ENCODE measurements around the gene FRMD4A.

DNA sequence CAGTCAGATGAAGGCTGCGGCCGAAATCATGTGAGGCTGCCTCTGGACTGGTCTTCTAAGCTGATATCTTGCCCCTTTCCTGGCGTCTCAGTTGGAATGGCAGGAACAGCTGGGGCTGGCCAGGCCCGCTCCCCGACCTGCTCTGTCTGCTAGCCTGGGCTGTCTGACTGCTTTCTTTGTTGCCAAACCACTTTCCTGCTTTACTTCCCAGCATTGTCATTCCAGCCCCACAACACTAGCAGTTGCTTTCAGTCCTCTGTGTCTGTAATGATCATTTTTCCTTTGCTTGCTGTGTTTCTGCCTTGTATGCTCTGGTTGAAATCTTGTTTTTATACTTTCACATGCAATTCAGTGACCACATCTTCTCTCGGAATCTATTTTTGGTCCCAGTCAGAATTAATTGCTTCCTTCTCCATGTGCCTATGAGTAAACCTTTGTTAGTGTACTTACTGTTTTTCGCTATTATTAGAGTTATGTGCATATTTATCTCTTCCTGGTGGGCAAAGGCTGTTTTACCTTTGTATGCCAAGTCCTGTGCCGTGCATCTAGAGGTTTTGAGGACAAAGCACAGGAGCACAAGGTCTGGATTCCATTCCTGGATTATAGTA is 722.4 kb downstream of the FRMD4A start:
- TF ChIP-seq CTCF (IDR thresholded peaks at IDR 0.05 in 2 of 3, conservative IDR thresholded peaks at IDR 0.05 in 1 of 3; ENCODE audit: control insufficient read depth in 2 of 3, extremely low read depth in 1 of 3, insufficient read depth in 1 of 3, low read depth in 3 of 3, low read length in 3 of 3): no peak
- no peak for TF ChIP-seq EP300 (IDR thresholded peaks at IDR 0.05; ENCODE audit: borderline replicate concordance in 1 of 2, control insufficient read depth in 1 of 2, low read depth in 2 of 2, low read length in 2 of 2)
- TF ChIP-seq, protein P1, sequence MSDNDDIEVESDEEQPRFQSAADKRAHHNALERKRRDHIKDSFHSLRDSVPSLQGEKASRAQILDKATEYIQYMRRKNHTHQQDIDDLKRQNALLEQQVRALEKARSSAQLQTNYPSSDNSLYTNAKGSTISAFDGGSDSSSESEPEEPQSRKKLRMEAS (IDR thresholded peaks at IDR 0.05; ENCODE audit: low read depth, low read length): no peak
- TF ChIP-seq POLR2AphosphoS5 (IDR thresholded peaks at IDR 0.05; ENCODE audit: low read length): no peak
- no peak for TF ChIP-seq POLR2A (IDR thresholded peaks at IDR 0.05; ENCODE audit: low read depth, low read length)
- TF ChIP-seq CBX5 (IDR thresholded peaks at IDR 0.05; ENCODE audit: low read depth): no peak
- TF ChIP-seq CEBPB (IDR thresholded peaks at IDR 0.05; ENCODE audit: borderline replicate concordance in 1 of 2, low read depth in 2 of 2, low read length in 2 of 2): no peak
- no peak for TF ChIP-seq CREB1 (IDR thresholded peaks at IDR 0.05; ENCODE audit: low read depth)
- TF ChIP-seq SMAD1 (IDR thresholded peaks at IDR 0.05; ENCODE audit: low read depth, partially characterized antibody): no peak

All from GM12878 (cell line).